ENCODE results near the gene NDC1.
A peak's percentile ranks its signal among the peaks of the same experiment; 100 is the strongest.

NDC1 gene

DNA sequence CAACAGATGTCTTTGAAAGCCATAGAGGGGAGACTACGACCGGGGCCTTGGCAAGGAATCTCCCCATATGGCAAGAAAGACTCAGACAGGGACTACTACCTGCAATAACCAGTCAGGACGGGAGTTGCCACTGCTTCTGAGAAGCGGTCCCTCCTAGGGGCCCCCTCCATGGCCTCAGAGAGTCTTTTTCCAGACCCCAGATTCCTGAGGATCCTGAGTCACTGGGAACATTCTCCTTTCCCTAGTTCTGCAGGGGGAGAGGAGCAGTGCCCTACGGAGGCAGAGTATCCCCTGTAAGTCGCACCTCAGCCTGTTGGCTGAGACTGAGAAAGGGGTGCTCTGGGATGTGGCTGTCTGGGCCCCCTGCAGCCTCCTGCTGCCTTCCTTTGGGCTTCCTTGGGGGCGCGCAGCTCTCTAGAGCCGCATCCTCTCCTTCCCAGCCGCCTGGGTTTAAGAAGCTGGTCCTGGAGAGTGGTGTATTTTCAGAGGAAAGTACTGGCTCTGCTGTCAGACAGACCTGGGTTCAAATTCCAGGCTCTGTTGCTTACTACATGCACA, 107.0 kb downstream of the NDC1 start:
- no peak for DNase-seq (ENCODE audit: low spot score)

DNA sequence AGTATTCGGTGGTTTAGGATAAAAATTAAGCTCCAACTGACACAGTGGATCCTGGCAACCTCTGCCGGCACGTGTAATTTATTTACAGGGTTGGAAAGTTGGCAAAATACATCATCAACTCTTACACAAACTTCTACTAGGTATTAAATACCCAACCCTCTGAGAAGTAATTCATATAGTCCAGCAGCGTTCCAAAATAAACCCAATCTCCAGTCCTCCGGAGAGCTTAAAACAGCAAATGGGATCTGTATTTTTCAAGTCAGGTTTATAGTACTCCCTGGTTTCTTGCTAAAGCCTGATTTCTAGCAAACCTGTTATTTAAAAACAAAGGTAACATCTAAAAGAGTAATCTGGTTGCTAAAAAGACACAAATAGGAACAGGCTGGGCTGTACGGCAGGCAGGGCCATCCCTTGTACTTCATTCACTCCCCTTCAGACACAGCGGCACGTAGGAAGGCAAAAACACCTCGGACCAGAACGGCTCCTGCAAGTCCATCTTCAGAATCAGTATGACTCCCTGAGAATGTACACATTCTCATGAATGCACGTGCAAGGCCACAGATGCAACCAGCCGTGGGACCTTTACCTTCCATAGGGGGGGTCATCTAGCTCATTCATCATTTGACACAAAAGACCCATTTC, 107.8 kb downstream of the NDC1 start:
- no peak for DNase-seq (ENCODE audit: low spot score)

DNA sequence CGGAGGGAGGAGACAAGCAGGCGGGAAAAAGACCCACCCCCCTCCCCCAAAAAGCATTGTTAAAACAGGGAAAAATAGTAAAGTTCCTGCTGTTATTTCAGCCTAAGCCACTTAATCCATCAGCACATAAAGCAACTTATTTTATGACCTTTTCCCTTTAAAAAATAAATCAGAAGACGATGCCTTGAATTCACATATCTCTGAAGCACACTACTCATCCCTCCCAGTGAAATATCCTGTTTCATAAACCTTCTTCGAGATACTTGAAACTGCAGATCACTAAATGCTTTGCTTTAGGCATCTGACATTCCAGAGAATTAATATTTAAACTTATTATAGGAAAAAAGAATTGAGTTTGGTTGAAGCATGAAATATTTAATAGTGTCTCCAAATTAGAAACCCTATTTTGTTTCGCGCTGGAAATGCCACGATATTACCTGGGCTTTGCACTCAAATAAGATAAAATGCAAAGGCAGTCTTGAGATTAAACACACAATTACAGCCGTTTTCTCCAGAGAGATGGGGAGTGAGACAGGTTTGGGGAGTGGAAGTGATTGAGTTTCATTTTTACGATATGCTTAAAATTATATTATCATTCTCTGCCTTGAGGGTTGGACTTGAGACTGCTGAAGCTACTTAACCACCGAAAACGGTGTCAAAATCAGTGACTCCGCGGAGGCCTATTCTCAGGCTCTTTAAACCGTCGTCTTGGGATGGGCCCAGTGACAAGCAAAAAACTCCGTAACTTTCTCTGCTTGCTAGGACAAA, 108.5 kb downstream of the NDC1 start:
- no peak for DNase-seq (ENCODE audit: low spot score)

DNA sequence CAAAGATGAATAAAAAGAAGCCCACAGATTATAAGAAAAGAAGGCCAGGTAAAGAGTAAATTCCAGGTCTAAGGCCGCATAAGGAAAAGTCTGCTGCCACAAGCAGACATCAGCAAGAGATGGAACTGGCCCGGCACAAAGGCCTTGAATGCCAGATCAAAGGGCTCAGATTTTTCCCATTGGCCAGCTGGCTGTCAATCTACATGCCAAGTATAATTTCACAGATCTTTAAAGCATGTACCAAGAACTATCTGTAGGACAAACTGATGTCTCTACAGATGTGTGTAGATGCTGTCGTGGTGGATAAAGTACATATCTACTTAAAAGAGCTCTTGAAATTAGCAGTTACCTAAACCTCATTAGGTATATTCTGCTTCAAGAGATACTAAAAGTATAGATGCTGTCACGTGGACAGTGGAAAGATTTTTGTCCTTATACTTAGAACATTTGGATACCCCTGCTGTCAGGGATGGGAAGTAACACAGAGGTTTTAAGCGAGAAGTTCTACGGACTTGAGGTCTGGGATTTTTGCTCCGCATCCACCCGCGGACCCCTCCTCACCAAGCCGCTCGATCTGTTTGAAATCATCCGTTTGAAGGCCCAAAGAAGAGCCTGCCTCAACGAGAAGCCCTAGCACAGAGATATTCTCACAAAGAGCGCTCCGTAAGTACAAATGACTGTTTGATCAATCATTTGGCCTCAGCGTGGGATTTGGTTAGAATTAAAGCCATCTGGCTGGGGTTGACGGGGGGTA, 109.2 kb downstream of the NDC1 start:
- DNase-seq (ENCODE audit: low spot score) = no peak

DNA sequence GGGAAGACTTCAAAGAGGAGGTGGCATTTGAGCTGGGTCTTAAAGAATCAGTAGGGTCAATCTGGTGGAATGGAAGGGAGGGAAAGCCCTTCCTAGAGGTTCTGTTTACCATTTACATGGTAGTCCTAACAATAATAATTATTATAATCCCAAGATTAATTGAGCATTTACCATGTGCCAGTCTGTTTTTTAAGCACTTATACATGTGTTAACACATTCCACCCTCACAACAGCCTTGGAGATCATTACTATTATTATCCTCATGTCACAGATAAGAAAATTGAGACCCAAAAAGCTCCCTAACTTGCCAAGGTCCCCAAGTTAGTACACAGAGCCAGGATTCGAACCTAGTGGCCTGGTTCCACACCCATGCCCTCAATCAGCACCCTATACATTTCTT, 109.9 kb downstream of the NDC1 start:
- no peak for DNase-seq (ENCODE audit: low spot score)

DNA sequence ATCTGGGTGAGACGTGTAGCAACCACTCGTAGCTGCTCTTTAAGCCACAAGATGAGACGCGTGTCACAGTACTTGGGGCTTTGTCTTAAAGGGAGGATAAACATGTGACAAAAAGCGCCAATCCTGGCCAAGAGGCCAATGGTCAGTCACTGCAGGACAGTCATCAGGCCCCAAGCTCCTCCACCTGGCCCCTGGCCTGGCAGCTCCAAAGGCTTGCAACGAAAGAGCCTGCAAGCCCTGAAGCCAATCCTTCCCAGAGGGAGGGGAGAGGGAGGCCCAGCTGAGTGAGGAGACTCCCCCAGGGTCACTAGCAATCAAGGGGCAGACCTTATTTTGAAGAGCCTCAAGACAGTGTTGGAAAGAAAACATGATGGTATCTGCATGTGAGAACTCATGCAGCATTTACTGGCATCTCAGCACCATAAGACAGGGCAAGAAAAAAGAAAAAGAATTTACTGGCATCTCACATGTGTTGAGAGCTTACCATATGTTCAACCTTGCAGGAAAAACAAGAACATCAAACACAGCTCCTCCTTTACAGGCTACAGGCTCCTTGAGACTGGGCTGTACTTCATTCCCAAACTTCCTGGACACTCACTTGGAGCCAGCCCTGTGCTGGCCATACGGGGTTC, 110.5 kb downstream of the NDC1 start:
- no peak for DNase-seq (ENCODE audit: low spot score)

DNA sequence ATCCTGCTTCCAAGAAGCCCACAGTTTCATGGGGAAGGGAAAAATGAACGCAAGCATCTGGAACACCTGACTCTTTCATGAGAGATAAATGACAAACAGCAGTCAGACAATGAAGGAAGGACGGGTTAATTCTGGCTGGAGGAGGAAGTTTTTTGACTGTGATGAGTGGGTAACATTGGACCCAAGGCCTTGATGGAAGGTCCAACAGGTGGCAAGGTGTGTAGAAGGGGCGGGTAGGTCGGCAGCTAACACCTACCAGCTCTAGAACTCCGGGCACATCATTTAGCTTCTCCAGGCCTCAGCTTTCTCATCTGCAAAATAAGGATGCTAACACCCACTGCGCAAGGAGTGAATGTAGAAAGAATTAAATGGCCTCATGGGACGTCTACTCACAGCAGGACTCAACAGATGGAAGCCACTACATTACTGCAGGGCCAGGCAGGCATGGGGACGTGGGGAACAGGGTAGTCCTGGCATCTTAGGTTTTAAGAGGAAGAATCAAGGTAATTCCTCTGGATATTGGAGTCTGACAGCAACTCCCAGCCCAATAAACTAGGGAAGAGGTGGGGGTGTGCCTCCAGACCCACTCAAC, 112.0 kb downstream of the NDC1 start:
- DNase-seq (ENCODE audit: low spot score) = no peak

DNA sequence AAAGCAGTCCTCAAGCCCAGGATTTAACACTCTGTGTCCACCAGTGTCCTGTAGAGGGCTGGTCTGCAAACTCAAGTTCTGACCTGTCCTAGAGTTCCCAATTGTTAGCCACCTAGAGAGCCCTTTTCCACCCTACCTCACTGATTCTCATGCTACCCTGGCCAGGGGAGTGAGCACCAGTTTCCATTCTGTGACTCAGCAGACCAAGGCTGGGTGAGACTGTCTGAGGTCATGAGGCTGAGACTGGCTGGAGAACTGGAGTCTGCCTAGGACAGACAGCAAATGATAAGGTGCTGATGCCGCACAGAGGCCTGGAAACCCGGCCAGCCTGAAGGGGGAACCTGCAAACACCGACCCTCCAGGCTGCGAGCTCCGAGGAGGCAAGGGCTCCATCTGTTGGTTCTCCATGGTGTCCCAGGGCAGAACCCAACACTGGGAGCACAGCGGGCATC, 112.8 kb downstream of the NDC1 start:
- DNase-seq (ENCODE audit: low spot score) = no peak

DNA sequence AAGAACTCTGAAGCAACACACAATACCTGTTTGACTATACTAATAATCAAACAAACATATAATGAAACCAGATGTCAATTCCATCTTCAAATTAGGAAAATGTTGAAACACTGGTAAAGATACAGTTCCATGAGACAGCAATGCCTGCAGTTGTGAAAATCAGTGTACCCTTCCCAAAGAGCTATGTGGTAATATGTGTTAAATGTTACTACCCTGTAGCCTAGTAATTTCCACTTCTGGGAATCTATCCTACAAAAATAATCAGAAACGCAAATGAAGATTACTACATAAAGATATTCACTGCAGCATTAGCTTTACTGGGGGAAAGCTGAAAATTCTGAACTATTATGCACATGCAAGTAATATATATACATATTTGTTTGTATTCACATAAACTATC, 116.1 kb downstream of the NDC1 start:
- no peak for DNase-seq (ENCODE audit: low spot score)

DNA sequence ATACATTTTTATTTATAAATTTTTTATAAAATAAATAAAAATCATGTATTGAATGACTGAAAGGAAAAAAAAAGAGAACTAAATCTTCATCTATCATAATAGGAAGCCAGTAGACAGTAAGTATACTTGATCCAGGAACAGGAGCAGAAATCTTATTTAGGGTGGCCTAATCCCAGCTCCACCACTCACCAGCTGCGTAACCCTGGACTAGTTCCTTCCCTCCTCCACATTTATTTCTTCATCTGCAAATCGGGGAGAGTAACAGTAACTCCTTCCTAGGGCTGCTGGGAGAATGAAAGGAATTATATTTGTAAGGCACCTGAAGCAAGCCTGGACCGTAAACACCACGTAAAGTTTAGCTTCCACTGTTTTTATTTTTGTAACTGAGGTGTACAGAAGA, 117.0 kb downstream of the NDC1 start:
- DNase-seq (ENCODE audit: low spot score) = no peak

DNA sequence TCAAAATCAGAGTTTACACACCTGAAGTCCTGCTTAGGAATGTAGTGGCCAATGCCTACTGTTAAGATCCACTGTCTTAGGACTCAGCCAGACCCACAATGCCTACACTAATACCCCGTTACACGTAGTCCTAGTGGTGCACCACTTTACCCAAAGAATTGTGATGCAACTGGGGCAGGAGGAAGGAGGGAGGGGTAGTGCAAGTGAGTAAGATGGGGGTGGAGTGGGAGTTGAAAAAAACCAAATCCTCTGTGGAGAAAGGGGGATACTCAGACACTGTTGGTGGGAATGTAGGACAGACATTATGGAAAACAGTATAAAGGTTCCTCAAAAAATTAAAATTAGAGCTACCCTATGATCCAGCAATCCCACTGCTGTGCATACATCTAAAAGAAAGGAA, 118.6 kb downstream of the NDC1 start:
- DNase-seq (ENCODE audit: low spot score) = no peak

DNA sequence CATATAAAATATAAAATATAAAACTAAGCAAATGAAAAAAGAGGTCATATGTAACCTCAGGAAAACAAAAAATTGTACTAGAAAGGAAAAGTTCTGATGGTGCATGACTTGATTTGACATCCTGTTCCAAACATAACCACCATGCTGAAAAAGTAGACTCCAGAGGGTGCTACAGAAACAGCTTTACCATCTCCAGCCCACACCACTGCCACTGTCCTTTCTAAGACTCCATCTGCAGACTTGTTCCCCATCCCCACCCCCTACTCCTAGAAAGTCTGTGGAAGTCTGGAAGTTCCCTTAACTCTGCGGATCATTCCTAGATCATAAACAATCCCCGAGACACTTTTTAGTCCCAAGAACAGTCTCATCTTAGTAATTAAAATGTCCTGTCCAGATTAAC, 119.7 kb downstream of the NDC1 start:
- DNase-seq (ENCODE audit: low spot score) = no peak

DNA sequence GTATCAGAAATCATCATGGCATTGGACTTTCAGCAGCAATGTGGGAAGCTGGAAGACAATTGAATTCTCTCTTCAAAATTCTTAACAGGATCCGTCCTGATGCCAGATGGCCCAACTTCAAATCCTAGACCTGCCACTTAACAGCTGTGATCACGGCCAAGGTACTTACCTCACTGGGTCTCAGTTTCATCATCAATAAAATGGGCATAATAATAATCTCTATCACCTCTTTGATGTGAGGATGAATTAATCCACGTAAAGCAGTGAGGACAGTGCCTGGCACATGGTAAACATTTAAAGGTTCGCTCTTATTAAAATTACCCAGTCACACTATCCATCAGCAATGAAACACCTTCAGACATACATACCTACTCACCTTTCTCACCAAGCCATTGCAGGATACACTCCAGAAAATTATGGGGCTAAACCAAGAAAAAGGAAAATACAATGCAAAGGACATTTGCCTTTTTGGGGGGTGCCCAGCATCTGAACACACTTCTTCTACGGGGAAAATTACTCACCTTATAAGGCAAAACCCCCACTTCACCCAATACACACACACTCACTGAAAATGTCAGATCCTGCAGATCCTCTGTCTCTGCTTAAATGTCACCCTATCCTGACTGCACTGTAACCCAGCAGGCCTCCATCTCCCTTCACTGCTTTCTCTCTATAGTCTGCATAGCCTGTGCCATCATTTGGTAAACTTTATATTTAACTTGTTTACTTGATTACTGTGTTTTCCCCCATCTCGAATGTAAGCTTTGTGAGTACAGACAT, 120.9 kb downstream of the NDC1 start:
- DNase-seq (ENCODE audit: low spot score) = no peak

DNA sequence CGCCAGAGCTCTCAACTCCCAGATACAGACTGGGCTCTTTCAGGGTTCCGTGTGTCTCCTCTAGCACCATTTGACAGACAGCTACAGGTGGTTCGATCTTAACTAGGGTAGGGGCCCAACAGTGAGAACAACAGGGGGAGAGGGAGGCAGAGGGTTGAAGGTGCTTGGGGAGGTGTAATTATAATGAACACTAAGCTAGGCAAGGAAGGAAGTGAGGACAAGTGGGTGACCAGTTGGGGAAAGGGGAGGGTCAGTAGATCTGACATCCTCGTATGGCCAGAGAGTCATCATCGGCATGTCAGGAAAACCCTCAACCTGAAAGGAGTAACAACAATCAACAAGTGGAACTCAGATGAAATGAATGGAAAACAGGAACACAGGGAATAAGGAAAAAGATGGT, 121.9 kb downstream of the NDC1 start:
- no peak for DNase-seq (ENCODE audit: low spot score)

DNA sequence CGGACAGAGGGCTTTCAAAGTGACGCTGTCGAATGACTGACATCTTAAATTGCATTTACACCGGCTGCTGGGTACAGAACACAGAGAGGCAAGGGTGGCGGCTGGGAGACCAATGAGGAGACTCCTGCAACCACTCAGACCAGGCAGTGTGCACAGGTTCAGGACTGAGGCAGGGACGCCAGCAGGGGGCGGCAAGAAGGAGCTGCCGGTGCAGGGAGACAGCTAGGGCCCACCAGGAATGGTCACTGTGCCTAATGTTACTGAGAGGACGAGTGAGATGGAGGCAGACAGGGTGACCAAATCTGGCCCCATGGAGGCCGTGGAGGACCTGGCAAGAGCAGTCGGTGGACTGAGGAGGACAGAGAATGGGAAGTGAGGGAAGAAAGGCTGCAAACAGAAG, 122.6 kb downstream of the NDC1 start:
- peak; percentile 29 for DNase-seq (ENCODE audit: low spot score)
